Measurements from ENCODE around the gene MTUS2.

The MTUS2 gene

DNA sequence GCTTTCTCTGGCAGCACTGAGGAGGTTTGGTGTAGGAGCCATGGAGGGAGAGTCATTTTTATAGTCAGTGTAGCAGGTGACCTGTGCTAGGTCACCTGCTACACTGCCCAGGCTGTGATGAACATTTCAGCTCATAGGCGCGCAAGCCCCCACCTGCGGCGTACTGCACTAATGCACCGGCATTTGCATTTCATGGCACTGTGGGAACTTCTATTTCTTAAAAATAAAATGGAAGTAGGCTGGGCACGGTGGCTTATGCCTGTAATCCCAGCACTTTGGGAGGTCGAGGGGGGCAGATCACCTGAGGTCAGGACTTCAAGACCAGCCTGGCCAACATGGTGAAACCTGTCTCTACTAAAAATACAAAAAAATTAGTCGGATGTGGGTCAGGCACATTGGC is 674.4 kb downstream of the MTUS2 start:
- no peak for DNase-seq

GRCh38 chr13:29496241-29496712 is 676.1 kb downstream of the MTUS2 start:
- no peak for DNase-seq

DNA sequence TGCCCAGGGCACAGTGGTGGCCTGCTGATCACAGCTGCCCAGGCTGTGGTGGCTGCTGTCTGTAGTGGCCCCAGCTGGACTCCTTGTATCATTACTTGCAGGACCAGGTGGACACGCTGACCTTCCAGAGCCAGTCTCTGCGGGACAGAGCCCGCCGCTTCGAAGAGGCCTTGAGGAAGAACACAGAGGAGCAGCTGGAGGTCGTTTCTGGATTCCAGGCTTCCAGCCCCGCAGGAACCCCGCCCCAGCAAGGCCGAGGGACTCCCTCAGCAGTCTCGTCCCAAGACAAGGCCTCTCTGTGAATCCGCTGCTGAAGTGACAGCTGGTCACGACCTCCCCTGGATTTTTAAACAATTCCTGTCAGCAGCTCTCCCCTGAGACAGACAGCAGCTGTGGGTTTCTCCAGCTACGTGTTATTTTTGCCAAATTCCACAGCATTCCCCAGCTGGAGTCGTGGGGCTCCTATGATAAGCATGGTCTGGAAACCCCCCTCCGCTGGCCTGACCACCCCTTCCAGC is 677.1 kb downstream of the MTUS2 start:
- DNase-seq, result no peak

DNA sequence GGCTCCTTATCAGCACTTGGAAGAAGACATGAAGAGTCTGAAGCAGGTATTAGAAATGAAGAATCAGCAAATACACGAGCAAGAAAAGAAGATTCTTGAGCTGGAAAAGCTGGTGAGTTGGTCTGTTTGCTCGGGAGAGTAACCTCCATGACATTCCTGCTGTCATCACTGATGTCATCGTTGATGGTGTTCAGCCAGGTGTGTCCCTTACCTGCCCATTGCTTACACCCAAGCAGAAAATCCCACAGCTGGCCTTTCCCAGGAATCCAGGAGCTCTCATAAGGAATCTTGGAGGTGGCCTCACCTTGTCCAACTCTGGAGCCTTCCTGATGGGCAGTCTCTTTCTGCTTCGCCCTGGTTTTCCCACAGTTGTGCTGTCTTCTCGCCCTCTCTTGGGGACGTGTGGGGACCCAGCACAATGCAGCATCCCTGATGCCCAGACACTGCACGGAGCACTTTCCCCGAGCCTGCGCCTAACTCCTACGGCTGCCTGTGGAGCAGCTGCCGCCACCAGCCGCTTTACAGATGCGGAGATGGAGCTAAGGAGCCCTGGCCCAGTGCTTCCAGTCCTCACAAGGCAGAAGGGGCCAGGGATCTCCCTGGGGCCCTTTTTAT is 678.4 kb downstream of the MTUS2 start:
- no peak for DNase-seq

GRCh38 chr13:29499506-29500165 is 679.5 kb downstream of the MTUS2 start:
- DNase-seq, result no peak

DNA sequence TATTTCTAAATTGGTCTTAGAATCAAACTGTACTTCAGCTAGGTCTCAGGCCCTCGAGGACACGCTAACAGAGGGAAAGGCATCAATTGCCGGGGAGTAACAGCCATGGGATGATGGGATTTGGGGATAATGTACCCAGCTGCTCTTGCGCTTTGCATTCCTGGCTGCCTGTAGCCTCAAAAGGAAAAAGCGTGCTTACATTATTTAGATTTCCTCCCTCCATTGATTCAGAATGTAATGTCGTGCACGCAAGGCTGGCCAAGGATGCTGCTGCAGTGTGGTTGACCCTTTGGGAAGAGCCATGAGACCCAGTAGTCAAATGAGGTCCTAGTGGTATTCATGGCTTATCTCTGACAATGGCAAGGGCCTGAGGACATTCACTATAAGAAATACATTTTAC is 680.2 kb downstream of the MTUS2 start:
- no peak for DNase-seq

DNA sequence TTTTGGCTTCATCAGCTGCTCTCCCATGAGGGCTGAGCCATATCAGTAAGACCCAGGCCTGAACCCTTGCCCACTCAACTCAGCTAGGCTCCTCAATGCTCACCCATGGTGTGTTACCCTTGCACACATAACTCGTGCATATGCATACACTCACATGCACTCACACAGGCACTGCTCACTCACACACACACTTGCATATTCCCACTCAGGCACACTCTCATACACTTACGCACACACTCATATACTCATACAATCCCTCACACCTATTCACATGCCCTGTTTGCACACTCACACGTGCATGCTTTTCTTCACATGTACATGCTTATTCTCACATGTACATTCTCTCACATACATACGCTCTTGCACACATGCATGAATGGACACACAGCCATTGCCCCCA is 681.5 kb downstream of the MTUS2 start:
- no peak for DNase-seq

DNA sequence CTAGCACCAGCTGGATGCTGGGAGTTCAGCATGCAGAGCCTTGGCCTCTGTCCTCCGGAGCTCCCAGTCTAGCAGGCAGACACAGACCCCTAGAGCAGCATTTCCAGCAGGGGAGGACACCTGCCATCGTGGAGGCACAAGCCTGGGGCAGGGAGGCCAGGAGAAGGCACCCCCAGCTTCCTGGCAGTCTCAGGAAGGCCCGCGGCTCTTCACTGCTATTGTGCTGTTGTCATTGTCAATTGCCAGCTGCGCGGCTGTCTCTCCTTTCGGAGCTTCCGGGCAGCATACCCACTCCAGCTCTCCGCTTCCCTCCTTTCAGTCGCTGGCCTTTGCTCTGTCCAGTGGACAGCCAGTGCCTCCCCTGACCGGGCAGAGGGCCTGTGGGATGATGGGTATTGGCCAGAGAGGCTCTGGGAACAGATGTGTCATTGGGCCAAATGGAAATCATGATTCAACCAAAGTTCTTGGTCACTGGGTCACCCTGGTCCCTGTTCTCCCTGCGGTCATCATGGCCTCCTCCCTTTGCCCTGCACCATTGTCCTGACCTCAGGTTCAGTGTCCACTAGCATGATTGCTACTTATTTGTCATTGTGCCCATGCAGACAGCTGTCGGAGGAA is 682.4 kb downstream of the MTUS2 start:
- no peak for DNase-seq

DNA sequence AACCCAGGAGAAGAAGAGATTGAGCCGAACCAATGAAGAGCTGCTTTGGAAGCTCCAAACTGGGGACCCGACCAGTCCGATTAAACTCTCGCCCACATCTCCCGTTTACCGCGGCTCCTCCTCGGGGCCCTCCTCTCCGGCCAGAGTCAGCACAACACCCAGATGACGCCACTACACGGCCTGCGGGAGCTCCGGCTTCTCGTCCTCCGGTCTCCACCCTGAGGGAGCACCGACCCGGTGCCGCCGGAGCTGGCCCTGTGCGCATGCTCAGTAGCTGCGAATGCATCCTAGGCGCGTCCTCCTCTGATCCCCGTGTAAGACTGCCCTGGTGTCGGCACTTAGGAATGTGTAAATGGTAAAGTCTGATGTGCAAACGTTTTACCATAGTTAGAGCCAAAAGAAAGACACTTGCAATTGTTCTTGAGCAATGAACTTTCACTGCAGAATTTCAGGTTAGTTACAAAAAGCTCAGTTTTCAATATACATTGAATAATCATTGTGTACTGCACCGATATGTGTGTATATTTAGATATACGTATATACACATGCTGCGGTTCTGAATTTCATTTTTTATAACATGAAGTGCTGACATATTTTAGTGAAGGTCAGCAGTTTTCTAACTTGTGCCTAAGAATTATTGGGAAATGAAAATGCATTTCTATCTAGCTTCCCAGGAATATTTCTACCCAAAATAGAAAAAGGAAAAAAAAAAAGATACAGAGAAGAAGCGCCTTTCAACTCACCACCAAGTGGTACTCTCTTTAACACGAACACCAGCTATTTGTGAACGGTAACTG is 683.1 kb downstream of the MTUS2 start:
- DNase-seq, result no peak

DNA sequence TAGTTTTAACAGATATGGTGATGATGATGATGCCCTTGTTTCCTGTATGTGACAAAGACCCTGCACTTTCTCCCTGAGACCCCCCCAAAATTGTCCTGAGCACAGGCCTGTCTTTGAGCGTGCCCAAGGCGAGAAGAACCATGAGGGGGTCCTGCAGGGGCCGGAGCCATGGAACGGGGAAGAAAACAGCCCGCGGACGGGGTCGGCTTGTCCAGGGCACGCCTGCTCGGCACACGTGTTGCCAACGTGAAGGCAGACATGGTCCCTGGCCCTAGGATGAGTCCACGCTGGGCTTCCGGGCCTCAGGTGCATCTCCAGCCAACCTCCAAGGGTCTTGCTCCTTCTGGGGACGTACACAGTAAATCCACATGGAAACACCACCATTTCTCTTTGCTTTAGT is 684.6 kb downstream of the MTUS2 start:
- DNase-seq, result no peak

- DNase-seq, result no peak
Measured at GRCh38 chr13:29505511-29505910, 685.4 kb downstream of the MTUS2 start.

- no peak for DNase-seq
Measured at GRCh38 chr13:29505950-29506349, 685.8 kb downstream of the MTUS2 start.

- no peak for DNase-seq
Measured at GRCh38 chr13:29507356-29507755, 687.2 kb downstream of the MTUS2 start.

DNA sequence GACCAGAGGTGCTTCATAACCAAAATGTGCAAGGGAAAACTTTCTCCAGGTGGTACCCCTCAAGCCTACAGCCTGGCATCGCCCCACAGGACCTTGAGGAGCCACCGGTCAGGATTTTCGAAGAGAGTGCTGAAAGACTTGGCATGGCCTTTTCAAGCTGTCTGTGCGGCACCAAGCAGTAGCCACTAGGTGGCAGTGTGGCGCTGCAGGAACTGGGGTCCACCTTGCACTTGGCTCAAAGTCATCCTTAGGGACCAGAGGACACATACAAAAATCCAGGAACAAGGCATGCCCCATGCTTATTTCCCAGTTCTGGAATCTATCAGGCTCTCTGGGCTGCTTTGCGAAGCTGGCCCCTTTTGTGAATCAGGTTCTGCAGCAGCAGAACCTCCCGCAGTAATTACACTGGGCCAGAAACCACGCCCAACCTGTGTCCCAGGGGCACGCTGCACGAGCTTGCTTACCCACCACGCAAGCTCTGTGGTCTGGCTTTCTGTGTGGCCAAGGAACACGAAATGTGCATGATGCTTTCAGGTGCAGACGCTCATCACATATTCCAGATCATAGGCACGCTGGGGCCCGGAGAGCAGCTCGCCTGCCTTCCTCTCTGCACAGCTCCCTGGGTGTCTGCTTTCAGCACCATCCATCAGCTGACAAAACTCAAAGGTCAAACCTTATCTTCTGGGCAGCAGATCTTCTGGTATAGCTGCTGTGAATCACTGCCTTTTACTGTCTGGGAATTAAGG is 688.2 kb downstream of the MTUS2 start:
- peak; percentile 75 to 77 for DNase-seq

DNA sequence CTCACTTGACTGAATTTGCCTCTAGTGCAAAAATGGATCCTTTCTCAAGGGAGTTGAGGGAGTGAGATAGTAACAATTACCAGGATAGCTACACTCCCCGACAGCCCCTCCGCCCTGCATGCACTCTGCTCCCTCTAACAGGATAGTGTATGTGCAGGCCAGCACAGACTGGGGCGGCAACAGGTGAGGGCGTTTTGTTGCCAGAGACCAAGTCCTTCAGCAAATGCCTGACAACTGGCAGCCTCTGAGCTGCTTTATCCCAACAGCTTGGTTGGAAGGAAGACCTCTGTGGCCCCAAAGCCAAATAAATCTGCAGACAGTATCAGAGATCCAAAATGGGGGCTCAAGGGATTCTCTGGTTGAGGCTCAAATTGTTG is 688.7 kb downstream of the MTUS2 start:
- no peak for DNase-seq

- no peak for DNase-seq
Measured at GRCh38 chr13:29509999-29510589, 690.0 kb downstream of the MTUS2 start.

DNA sequence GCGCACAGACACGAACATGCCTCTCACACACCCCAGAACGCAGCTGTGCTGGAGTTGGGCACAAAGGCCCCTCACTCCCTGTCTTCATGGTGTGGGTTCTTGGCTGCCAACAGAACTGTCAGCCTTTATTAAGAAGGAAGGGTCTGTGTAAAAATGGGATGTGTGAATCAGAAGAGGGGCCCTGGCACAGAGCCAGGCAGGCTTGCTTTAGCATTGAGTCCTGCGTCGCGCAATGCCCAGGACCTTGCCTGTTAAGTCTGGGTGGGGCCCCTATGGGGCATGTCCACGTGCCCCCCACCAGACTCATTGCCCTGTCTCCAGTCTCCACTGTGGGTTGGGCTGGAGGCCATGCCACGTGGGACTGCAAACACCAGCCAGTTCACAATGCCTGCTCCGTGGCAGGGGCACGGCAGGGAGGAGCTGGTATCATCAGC is 690.5 kb downstream of the MTUS2 start:
- no peak for DNase-seq

DNA sequence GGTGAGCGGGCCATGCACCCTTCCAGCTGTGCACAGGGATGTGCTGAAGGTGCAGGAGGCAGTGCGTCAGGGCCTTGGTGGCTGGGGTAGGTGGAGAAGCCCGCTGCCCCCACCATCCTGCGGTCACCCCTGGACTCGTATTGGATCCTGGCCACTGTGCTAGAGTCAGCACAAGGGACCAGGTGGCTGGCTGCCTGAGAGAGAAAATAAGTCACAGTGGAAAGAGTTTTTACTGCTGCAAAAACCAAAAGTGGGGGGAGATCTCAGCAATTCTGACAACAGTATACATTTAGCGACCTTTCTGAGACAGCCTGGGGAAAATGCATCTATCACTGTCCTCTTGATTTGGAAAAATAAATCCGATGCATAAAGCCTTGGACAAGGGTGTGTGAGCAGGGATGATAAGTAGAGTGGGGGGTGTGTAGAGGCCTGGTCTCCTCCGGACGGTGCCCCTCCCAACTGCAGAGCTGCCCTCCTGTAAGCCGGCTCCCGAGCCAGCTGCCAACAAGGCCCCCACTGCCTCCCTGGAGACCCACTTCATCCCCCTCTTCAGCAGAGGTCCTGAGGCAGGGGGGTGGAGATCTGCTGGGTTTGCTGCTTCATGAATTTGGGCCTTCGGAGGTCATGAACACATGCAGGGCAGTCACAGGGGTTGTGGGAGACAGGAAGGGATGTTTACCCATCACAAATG is 691.1 kb downstream of the MTUS2 start:
- DNase-seq, result no peak

GRCh38 chr13:29511980-29512379 is 691.8 kb downstream of the MTUS2 start:
- DNase-seq, result no peak

DNA sequence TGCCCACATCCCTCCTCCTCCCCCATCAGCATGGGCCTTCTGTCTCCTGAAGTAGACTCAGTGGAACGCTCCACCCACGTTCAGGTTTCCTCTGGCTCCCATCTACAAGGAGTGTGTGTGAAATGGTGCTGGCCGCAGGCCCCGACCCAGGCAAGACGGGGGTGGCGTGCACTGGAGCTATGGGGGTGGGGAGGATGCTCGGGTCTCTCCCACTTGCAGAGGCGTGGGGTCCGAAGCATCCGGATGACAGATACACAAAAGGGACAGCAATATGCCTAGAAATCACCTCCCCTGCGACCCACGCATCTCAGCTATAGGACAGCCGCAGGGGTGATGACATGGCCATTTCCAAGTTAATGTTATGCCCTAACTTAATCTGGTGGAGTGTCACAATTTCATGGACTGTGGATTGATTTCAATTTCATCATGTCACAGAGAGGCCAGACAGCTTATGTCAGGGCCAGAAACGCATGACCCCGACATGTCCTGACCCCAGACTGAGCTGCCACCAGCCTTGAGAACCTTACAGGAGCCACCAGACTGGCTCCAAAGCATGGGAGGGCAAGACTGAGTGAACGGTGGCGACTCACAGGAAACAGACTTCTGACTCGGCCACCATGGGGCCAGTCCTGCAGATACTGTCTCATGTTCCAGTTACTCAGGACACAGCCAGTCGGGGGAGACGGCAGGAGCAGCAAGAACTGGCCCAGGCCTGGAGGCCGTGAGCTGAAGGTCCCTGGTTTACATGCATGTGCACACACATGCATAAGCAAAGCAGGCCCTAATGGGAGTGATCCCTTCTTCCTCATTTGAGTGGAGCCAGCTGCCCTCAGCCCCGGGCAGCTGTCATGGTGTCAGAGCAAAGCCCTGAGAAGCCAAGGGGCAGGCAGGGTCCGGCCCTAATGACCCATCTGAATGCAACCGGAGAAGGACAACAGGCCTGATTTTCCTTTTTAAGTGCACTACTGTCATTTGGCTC is 693.2 kb downstream of the MTUS2 start:
- DNase-seq, result no peak

Measured in stimulated activated CD4-positive, alpha-beta T cell treated with anti-CD3 and anti-CD28 coated beads, Interleukin-2, amount 100 ng/mL, for 48 hours (primary cell).